GM23338 (cell line): Measurements from ENCODE around the gene PPP2R5C. TPM values are rescaled to one million over a fixed set of nuclear protein-coding genes. Genes with fewer than 3 reads are reported as not detected.

Experiments used
- ATAC-seq: fragments of 200-7000 bp; cut with Tn5 transposase; 3 replicates; pipeline ENCODE4 v1.9.1; 2020
- DNase-seq: peaks from one replicate; pipeline ENCODE4 v3.0.0-alpha.2; 2015; ENCODE audit warnings: low spot score
- H2AFZ ChIP-seq: fragments of 200-600 bp; sonication (generic); 2 replicates; pipeline ENCODE4 v1.8.0; 2016; ENCODE audit warnings: antibody characterized with exemption, mild to moderate bottlenecking, moderate library complexity
- H3F3A ChIP-seq: fragments of 200-600 bp; sonication (generic); replicated peaks from 2 replicates; pipeline ENCODE4 v1.8.0; 2017; ENCODE audit warnings: antibody characterized with exemption, mixed run types, low read depth
- H3K27ac ChIP-seq: fragments of 200-600 bp; sonication (generic); 2 replicates; pipeline ENCODE4 v1.6.1; 2016; ENCODE audit warnings: low read depth
- H3K27me3 ChIP-seq: fragments of 200-600 bp; sonication (generic); 2 replicates; pipeline ENCODE4 v1.8.0; 2016; ENCODE audit warnings: mild to moderate bottlenecking, mixed run types, moderate library complexity; ENCODE audit not compliant: insufficient read depth
- H3K36me3 ChIP-seq: fragments of 200-600 bp; sonication (generic); 2 replicates; pipeline ENCODE4 v1.8.0; 2016; ENCODE audit warnings: mild to moderate bottlenecking; ENCODE audit not compliant: insufficient read depth
- H3K4me1 ChIP-seq: fragments of 200-600 bp; sonication (generic); 2 replicates; pipeline ENCODE4 v1.8.0; 2016; ENCODE audit warnings: mild to moderate bottlenecking, moderate library complexity; ENCODE audit not compliant: insufficient read depth
- H3K4me2 ChIP-seq: fragments of 200-600 bp; sonication (generic); 2 replicates; pipeline ENCODE4 v1.7.1; 2017; ENCODE audit warnings: mixed run types
- H3K4me3 ChIP-seq: fragments of 200-600 bp; sonication (generic); 2 replicates; pipeline ENCODE4 v1.6.1; 2016; ENCODE audit warnings: mixed run types
- H3K79me2 ChIP-seq: fragments of 200-600 bp; sonication (generic); replicated peaks from 2 replicates; pipeline ENCODE4 v1.8.0; 2017; ENCODE audit warnings: mild to moderate bottlenecking; ENCODE audit not compliant: insufficient read depth
- H3K9me2 ChIP-seq: fragments of 200-600 bp; sonication (generic); 2 replicates; pipeline ENCODE4 v1.8.0; 2017; ENCODE audit not compliant: insufficient read depth
- H4K20me1 ChIP-seq: fragments of 200-600 bp; sonication (generic); replicated peaks from 2 replicates; pipeline ENCODE4 v1.8.0; 2017; ENCODE audit warnings: mild to moderate bottlenecking; ENCODE audit not compliant: insufficient read depth
- H3K27ac Mint-ChIP-seq: 2 replicates; pipeline ENCODE4 v1.8.0; 2020; ENCODE audit warnings: inconsistent platforms, mild to moderate bottlenecking, moderate library complexity, mixed read lengths
- H3K27me3 Mint-ChIP-seq: 3 replicates; pipeline ENCODE4 v1.8.0; 2022; ENCODE audit warnings: low read depth, mild to moderate bottlenecking, moderate library complexity, mixed read lengths, inconsistent platforms; ENCODE audit not compliant: insufficient read depth, poor library complexity
- H3K36me3 Mint-ChIP-seq: 3 replicates; pipeline ENCODE4 v1.8.0; 2021; ENCODE audit warnings: low read depth, mild to moderate bottlenecking, inconsistent platforms, moderate library complexity, mixed read lengths
- H3K4me1 Mint-ChIP-seq: 3 replicates; pipeline ENCODE4 v1.8.0; 2020; ENCODE audit warnings: mild to moderate bottlenecking, inconsistent platforms, mixed read lengths
- H3K4me3 Mint-ChIP-seq: 3 replicates; pipeline ENCODE4 v1.8.0; 2021; ENCODE audit warnings: moderate library complexity, mild to moderate bottlenecking, inconsistent platforms, mixed read lengths
- H3K9me3 Mint-ChIP-seq: 3 replicates; pipeline ENCODE4 v1.8.0; 2020; ENCODE audit warnings: moderate library complexity, mild to moderate bottlenecking, inconsistent platforms, mixed read lengths
- CREB1 ChIP-seq: fragments of 250-450 bp; sonication (Bioruptor Pico); IDR thresholded peaks from 2 replicates; pipeline ENCODE4 v1.5.0; 2020; ENCODE audit warnings: low read depth, mild to moderate bottlenecking, moderate library complexity
- CTCF ChIP-seq, 2 experiments: fragments of 200-600 bp in 1 of 2; sonication (generic) in 1 of 2; conservative IDR thresholded peaks; 2 replicates each; pipeline versions ENCODE4 v1.5.1 to v1.6.1; 2016 to 2017; ENCODE audit warnings: antibody characterized with exemption in 2 of 2, low read depth in 2 of 2, mild to moderate bottlenecking in 2 of 2, moderate library complexity in 1 of 2
- ETS1 ChIP-seq: IDR thresholded peaks from 2 replicates; pipeline ENCODE4 v1.6.1; 2016; ENCODE audit warnings: antibody characterized with exemption
- EZH2 ChIP-seq: fragments of 200-600 bp; sonication (generic); IDR thresholded peaks from one replicate; pipeline ENCODE4 v1.8.0; 2017; ENCODE audit warnings: antibody characterized with exemption, mild to moderate bottlenecking, low read depth; ENCODE audit not compliant: unreplicated experiment
- EZH2phosphoT487 ChIP-seq: fragments of 200-600 bp; sonication (generic); IDR thresholded peaks from one replicate; pipeline ENCODE4 v1.8.1; 2018; ENCODE audit warnings: antibody characterized with exemption; ENCODE audit not compliant: unreplicated experiment
- NANOG ChIP-seq: IDR thresholded peaks from 2 replicates; pipeline ENCODE4 v1.6.1; 2016; ENCODE audit warnings: antibody characterized with exemption, borderline replicate concordance
- ZNF114 ChIP-seq: fragments of 250-450 bp; sonication (Bioruptor Pico); IDR thresholded peaks from 2 replicates; pipeline ENCODE4 v1.5.0; 2020; ENCODE audit warnings: mild to moderate bottlenecking, moderate library complexity
- ZNF331 ChIP-seq: fragments of 250-450 bp; sonication (Bioruptor Pico); IDR thresholded peaks from 2 replicates; pipeline ENCODE4 v1.5.0; 2020; ENCODE audit warnings: low read depth, mild to moderate bottlenecking, moderate library complexity
- polyA plus RNA-seq: library from polyadenylated mRNA; unstranded; fragments of >200 nt; fragmentation: Nextera tagmentation; extraction: Ambion mirVana; gene quantifications from 2 replicates; pipeline ENCODE4 v1.2.1, GENCODE V29; 2016
- total RNA-seq: library from RNA; depleted of rRNA; stranded (reverse); fragments of >200 nt; shearing (Covaris generic); gene quantifications from 2 replicates; pipeline ENCODE4 v1.2.3, GENCODE V29; 2014
- TF ChIP-seq, protein P1 (sequence below): IDR thresholded peaks from one replicate; pipeline ENCODE4 v1.6.1; 2018; ENCODE audit warnings: antibody characterized with exemption; ENCODE audit not compliant: unreplicated experiment
- TF ChIP-seq, protein P2 (sequence below): fragments of 250-450 bp; sonication (Bioruptor Pico); IDR thresholded peaks from 2 replicates; pipeline ENCODE4 v1.5.0; 2020; ENCODE audit warnings: mild to moderate bottlenecking, moderate library complexity

PPP2R5C gene
- total and polyA plus RNA-seq, 2 experiments from 2014 or later, result 75.4 to 79.7 TPM

GRCh38 chr14:101903111-101903561, 141.6 kb downstream of the PPP2R5C start:
- Histone ChIP-seq H2AFZ (no peak overlapping the region), H3K4me3 (no peak overlapping the region), H3K79me2 (no peaks in the 10 kb centered on the region), H3K36me3 (peaks cover 5% of the 10 kb centered on the region; the same call in 1 of the 2 replicates), H3K27ac (no peak overlapping the region), H3F3A (no peaks in the 10 kb centered on the region), H3K27me3 (no peaks in the 10 kb centered on the region), H3K9me2 (no peaks in the 10 kb centered on the region), H3K4me1 (no peaks in the 10 kb centered on the region), H3K4me2 (no peak overlapping the region), H4K20me1 (peaks cover 9% of the 10 kb centered on the region)
- ATAC-seq (no peak), DNase-seq (no peak)
- TF ChIP-seq, protein P1, sequence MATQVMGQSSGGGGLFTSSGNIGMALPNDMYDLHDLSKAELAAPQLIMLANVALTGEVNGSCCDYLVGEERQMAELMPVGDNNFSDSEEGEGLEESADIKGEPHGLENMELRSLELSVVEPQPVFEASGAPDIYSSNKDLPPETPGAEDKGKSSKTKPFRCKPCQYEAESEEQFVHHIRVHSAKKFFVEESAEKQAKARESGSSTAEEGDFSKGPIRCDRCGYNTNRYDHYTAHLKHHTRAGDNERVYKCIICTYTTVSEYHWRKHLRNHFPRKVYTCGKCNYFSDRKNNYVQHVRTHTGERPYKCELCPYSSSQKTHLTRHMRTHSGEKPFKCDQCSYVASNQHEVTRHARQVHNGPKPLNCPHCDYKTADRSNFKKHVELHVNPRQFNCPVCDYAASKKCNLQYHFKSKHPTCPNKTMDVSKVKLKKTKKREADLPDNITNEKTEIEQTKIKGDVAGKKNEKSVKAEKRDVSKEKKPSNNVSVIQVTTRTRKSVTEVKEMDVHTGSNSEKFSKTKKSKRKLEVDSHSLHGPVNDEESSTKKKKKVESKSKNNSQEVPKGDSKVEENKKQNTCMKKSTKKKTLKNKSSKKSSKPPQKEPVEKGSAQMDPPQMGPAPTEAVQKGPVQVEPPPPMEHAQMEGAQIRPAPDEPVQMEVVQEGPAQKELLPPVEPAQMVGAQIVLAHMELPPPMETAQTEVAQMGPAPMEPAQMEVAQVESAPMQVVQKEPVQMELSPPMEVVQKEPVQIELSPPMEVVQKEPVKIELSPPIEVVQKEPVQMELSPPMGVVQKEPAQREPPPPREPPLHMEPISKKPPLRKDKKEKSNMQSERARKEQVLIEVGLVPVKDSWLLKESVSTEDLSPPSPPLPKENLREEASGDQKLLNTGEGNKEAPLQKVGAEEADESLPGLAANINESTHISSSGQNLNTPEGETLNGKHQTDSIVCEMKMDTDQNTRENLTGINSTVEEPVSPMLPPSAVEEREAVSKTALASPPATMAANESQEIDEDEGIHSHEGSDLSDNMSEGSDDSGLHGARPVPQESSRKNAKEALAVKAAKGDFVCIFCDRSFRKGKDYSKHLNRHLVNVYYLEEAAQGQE, result no peak
- TF ChIP-seq EZH2phosphoT487, result no peak
- no peak for TF ChIP-seq NANOG
- TF ChIP-seq CTCF (conservative IDR thresholded peaks at IDR 0.05; ENCODE audit: low read depth in 2 of 2), result no peak
- TF ChIP-seq EZH2, result no peak
- no peak for TF ChIP-seq CREB1
- TF ChIP-seq, protein P2, sequence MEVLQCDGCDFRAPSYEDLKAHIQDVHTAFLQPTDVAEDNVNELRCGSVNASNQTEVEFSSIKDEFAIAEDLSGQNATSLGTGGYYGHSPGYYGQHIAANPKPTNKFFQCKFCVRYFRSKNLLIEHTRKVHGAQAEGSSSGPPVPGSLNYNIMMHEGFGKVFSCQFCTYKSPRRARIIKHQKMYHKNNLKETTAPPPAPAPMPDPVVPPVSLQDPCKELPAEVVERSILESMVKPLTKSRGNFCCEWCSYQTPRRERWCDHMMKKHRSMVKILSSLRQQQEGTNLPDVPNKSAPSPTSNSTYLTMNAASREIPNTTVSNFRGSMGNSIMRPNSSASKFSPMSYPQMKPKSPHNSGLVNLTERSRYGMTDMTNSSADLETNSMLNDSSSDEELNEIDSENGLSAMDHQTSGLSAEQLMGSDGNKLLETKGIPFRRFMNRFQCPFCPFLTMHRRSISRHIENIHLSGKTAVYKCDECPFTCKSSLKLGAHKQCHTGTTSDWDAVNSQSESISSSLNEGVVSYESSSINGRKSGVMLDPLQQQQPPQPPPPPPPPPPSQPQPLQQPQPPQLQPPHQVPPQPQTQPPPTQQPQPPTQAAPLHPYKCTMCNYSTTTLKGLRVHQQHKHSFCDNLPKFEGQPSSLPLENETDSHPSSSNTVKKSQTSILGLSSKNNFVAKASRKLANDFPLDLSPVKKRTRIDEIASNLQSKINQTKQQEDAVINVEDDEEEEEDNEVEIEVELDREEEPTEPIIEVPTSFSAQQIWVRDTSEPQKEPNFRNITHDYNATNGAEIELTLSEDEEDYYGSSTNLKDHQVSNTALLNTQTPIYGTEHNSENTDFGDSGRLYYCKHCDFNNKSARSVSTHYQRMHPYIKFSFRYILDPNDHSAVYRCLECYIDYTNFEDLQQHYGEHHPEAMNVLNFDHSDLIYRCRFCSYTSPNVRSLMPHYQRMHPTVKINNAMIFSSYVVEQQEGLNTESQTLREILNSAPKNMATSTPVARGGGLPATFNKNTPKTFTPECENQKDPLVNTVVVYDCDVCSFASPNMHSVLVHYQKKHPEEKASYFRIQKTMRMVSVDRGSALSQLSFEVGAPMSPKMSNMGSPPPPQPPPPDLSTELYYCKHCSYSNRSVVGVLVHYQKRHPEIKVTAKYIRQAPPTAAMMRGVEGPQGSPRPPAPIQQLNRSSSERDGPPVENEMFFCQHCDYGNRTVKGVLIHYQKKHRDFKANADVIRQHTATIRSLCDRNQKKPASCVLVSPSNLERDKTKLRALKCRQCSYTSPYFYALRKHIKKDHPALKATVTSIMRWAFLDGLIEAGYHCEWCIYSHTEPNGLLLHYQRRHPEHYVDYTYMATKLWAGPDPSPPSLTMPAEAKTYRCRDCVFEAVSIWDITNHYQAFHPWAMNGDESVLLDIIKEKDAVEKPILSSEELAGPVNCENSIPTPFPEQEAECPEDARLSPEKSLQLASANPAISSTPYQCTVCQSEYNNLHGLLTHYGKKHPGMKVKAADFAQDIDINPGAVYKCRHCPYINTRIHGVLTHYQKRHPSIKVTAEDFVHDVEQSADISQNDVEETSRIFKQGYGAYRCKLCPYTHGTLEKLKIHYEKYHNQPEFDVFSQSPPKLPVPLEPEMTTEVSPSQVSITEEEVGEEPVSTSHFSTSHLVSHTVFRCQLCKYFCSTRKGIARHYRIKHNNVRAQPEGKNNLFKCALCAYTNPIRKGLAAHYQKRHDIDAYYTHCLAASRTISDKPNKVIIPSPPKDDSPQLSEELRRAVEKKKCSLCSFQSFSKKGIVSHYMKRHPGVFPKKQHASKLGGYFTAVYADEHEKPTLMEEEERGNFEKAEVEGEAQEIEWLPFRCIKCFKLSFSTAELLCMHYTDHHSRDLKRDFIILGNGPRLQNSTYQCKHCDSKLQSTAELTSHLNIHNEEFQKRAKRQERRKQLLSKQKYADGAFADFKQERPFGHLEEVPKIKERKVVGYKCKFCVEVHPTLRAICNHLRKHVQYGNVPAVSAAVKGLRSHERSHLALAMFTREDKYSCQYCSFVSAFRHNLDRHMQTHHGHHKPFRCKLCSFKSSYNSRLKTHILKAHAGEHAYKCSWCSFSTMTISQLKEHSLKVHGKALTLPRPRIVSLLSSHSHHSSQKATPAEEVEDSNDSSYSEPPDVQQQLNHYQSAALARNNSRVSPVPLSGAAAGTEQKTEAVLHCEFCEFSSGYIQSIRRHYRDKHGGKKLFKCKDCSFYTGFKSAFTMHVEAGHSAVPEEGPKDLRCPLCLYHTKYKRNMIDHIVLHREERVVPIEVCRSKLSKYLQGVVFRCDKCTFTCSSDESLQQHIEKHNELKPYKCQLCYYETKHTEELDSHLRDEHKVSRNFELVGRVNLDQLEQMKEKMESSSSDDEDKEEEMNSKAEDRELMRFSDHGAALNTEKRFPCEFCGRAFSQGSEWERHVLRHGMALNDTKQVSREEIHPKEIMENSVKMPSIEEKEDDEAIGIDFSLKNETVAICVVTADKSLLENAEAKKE (CRISPR knock-in tag), result no peak
- no peak for TF ChIP-seq ZNF114 (CRISPR knock-in tag)
- TF ChIP-seq ZNF331 (CRISPR knock-in tag), result no peak
- TF ChIP-seq ETS1, result no peak
- peaks cover 36% of the 10 kb centered on the region for H3K36me3 Mint-ChIP-seq
- H3K4me3 Mint-ChIP-seq, result no peak overlapping the region
- H3K27ac Mint-ChIP-seq, result no peak overlapping the region
- no peaks in the 10 kb centered on the region for H3K9me3 Mint-ChIP-seq
- peaks cover 9% of the 10 kb centered on the region for H3K27me3 Mint-ChIP-seq
- H3K4me1 Mint-ChIP-seq, result no peaks in the 10 kb centered on the region
